SK-N-SH (cell line): ENCODE results near the gene PIGC. TPM values are rescaled to one million over a fixed set of nuclear protein-coding genes. Genes with fewer than 3 reads are reported as not detected.

Source experiments
- CTCF ChIA-PET: fragments of 300-600, 350-600 bp; formaldehyde crosslinking; extraction: SDS; loops from one replicate; lab custom pipeline; 2021; lab: Yijun Ruan, JAX
- POLR2A ChIA-PET: fragments of 350-600 bp; sonication (Branson Sonifier 250); formaldehyde crosslinking; extraction: SDS; loops from one replicate; lab custom pipeline; 2020; ENCODE audit warnings: antibody characterized with exemption, inconsistent platforms; lab: Yijun Ruan, JAX
- DNase-seq: peaks from one replicate; pipeline ENCODE4 v3.0.0; 2012
- H2AFZ ChIP-seq: fragments of 200-600 bp; sonication (generic); 2 replicates; pipeline ENCODE4 v1.8.1; 2016; ENCODE audit warnings: antibody characterized with exemption, mild to moderate bottlenecking, low read depth
- H3F3A ChIP-seq: fragments of 200-600 bp; sonication (generic); replicated peaks from 2 replicates; pipeline ENCODE3; 2016; ENCODE audit warnings: antibody characterized with exemption, mild to moderate bottlenecking; ENCODE audit not compliant: insufficient read depth
- H3K27ac ChIP-seq, 2 experiments: fragments of 200-500 bp in 1 of 2; fragments of 200-600 bp in 1 of 2; sonication (Bioruptor generic) in 1 of 2; sonication (generic), shearing (Covaris generic) in 1 of 2; 2 replicates each; pipeline versions ENCODE4 v1.5.1 to v1.6.1; 2014 to 2016; ENCODE audit warnings: low read depth in 2 of 2, inconsistent platforms in 1 of 2, low read length in 1 of 2, mild to moderate bottlenecking in 1 of 2, mixed read lengths in 1 of 2
- H3K27me3 ChIP-seq: fragments of 200-600 bp; sonication (generic), shearing (Covaris generic); 2 replicates; pipeline ENCODE4 v1.6.1; 2016; ENCODE audit warnings: mixed run types; ENCODE audit not compliant: insufficient read depth
- H3K36me3 ChIP-seq, 2 experiments: fragments of 200-500 bp in 1 of 2; fragments of 200-600 bp in 1 of 2; sonication (Bioruptor generic) in 1 of 2; sonication (generic) in 1 of 2; replicated peaks in 1 of 2; 2 replicates each; pipeline versions ENCODE3 to v1.5.1; 2014 to 2016; ENCODE audit warnings: low read length in 1 of 2, mild to moderate bottlenecking in 1 of 2; ENCODE audit not compliant: insufficient read depth in 2 of 2, control insufficient read depth in 1 of 2
- H3K4me1 ChIP-seq, 2 experiments: fragments of 200-500 bp in 1 of 2; fragments of 200-600 bp in 1 of 2; sonication (Bioruptor generic) in 1 of 2; sonication (generic), shearing (Covaris generic) in 1 of 2; 2 replicates each; pipeline versions ENCODE4 v1.5.1 to v1.6.1; 2014 to 2016; ENCODE audit warnings: low read depth in 1 of 2, low read length in 1 of 2, mixed run types in 1 of 2; ENCODE audit not compliant: insufficient read depth in 2 of 2, control insufficient read depth in 1 of 2
- H3K4me2 ChIP-seq: fragments of 200-600 bp; sonication (generic), shearing (Covaris generic); 2 replicates; pipeline ENCODE4 v1.6.1; 2017; ENCODE audit warnings: mixed run types
- H3K4me3 ChIP-seq, 2 experiments: fragments of 200-500 bp in 1 of 2; fragments of 200-600 bp in 1 of 2; sonication (Bioruptor generic) in 1 of 2; sonication (generic), shearing (Covaris generic) in 1 of 2; 2 replicates each; pipeline versions ENCODE4 v1.5.1 to v1.8.1; 2014 to 2016; ENCODE audit warnings: low read depth in 2 of 2, inconsistent platforms in 1 of 2, low read length in 1 of 2, mild to moderate bottlenecking in 1 of 2, mixed read lengths in 1 of 2, moderate library complexity in 1 of 2
- H3K79me2 ChIP-seq: fragments of 200-600 bp; sonication (generic); 2 replicates; pipeline ENCODE4 v1.8.1; 2017; ENCODE audit warnings: mild to moderate bottlenecking; ENCODE audit not compliant: insufficient read depth
- H3K9ac ChIP-seq: fragments of 200-600 bp; sonication (generic); 2 replicates; pipeline ENCODE4 v1.6.1; 2017; ENCODE audit warnings: mixed run types
- H3K9me2 ChIP-seq: fragments of 200-600 bp; sonication (generic); 2 replicates; pipeline ENCODE4 v1.6.1; 2017; ENCODE audit warnings: mixed run types
- H3K9me3 ChIP-seq: fragments of 200-600 bp; sonication (generic); 2 replicates; pipeline ENCODE4 v1.6.1; 2017; ENCODE audit warnings: mixed run types, mild to moderate bottlenecking, moderate library complexity
- H4K20me1 ChIP-seq: fragments of 200-600 bp; sonication (generic); 2 replicates; pipeline ENCODE4 v1.6.1; 2017; ENCODE audit warnings: mild to moderate bottlenecking, mixed run types; ENCODE audit not compliant: insufficient read depth
- ELF1 ChIP-seq: IDR thresholded peaks from 2 replicates; pipeline ENCODE4 v1.4.0; 2012
- EP300 ChIP-seq, 2 experiments: IDR thresholded peaks; 2 replicates each; pipeline versions ENCODE4 v1.4.0 to v1.6.1; 2012; ENCODE audit warnings: borderline replicate concordance in 1 of 2, low read depth in 1 of 2, low read length in 1 of 2
- EZH2phosphoT487 ChIP-seq: fragments of 200-600 bp; sonication (generic); IDR thresholded peaks from 2 replicates; pipeline ENCODE4 v1.6.1; 2017; ENCODE audit warnings: low read depth, mixed run types, mild to moderate bottlenecking, antibody characterized with exemption, moderate library complexity, borderline replicate concordance
- MXI1 ChIP-seq: IDR thresholded peaks from 2 replicates; pipeline ENCODE4 v1.6.1; 2012; ENCODE audit warnings: mild to moderate bottlenecking, low read depth, low read length, improper control_type of control experiment
- NFIC ChIP-seq: IDR thresholded peaks from 2 replicates; pipeline ENCODE4 v1.4.0; 2012; ENCODE audit warnings: borderline replicate concordance
- POLR2AphosphoS5 ChIP-seq: IDR thresholded peaks from 2 replicates; pipeline ENCODE4 v1.6.1; 2012; ENCODE audit warnings: low read depth, low read length
- RAD21 ChIP-seq: IDR thresholded peaks from 2 replicates; pipeline ENCODE4 v1.6.1; 2012; ENCODE audit warnings: mild to moderate bottlenecking, low read length
- SMC3 ChIP-seq: IDR thresholded peaks from 2 replicates; pipeline ENCODE4 v1.6.1; 2012; ENCODE audit warnings: low read depth, low read length, improper control_type of control experiment
- TAF1 ChIP-seq: IDR thresholded peaks from 2 replicates; pipeline ENCODE4 v1.6.1; 2012; ENCODE audit warnings: low read depth, mild to moderate bottlenecking, low read length, moderate library complexity, borderline replicate concordance
- WGBS: methylation state at CpG from one replicate; pipeline ENCODE4 v1.1.6; 2017; ENCODE audit warnings: low lambda C conversion rate; 5-methylcytosine and 5-hydroxymethylcytosine counted together
- polyA plus RNA-seq, 3 experiments: library from polyadenylated mRNA; depleted of rRNA; stranded (reverse); fragments of >200 nt; gene quantifications; 2 replicates each; pipeline ENCODE4 v1.2.3, GENCODE V29; 2012
- TF ChIP-seq, protein P1 (sequence below): fragments of 200-600 bp; sonication (generic); IDR thresholded peaks from 2 replicates; pipeline ENCODE4 v1.6.1; 2017; ENCODE audit warnings: antibody characterized with exemption, mild to moderate bottlenecking, moderate library complexity
- TF ChIP-seq, protein P2 (sequence below): IDR thresholded peaks from 2 replicates; pipeline ENCODE4 v1.4.0; 2012; ENCODE audit warnings: low read depth
- TF ChIP-seq, protein P3 (sequence below): IDR thresholded peaks from 2 replicates; pipeline ENCODE4; 2012
- TF ChIP-seq, protein P4 (sequence below): fragments of 150-350 bp; IDR thresholded peaks from 2 replicates; pipeline ENCODE4 v1.6.1; 2016; ENCODE audit warnings: mild to moderate bottlenecking, low read depth, low read length

PIGC gene
- polyA plus RNA-seq, 1 of the 3 experiments (the other 2 are of a cell fraction): 20.6 TPM

DNA sequence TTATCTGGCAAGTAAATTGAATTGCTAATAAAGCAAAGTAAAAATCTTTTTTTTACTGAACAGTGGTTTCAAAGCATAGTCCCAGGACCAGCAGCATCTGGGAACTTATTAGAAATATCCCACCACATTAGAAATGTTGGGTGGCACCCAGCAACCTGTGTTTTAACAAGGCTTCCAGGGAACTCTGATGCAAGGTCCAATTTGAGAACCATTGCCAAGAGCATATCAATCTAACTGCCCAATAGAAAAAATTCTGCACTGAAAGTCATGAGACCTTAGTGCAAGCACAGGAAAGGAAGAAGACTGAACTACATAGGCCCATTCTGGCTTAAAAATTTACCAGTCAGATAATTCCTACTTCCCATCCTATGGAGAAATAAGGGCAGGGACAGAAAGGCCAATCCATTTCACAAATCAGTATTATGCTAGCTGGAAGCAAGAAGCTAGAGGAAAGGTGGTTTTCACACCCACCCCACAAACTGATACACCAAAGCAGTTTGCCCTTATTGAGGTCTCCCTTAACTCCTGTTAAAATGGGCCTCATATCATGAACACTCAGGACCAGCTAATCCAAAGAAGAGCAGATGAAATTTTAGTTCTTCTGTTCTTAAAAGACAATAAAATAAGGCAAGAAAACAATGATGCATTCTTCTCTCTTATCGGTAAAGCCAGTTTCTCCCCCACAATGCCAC, 40.8 kb downstream of the PIGC start:
- Histone ChIP-seq H3K27me3 (no peaks in the 10 kb centered on the region), H3K27ac (no peak overlapping the region), H2AFZ (no peak overlapping the region), H3K9me3 (no peaks in the 10 kb centered on the region), H3K9ac (no peak overlapping the region), H4K20me1 (no peaks in the 10 kb centered on the region), H3K36me3 (no peaks in the 10 kb centered on the region), H3F3A (peaks cover 9% of the 10 kb centered on the region), H3K79me2 (no peaks in the 10 kb centered on the region; the same call in 1 of the 2 replicates), H3K4me2 (no peak overlapping the region), H3K9me2 (no peaks in the 10 kb centered on the region), H3K4me1 (peaks cover 8 to 13% of the 10 kb centered on the region in 2 experiments), H3K4me3 (no peak overlapping the region)
- POLR2A ChIA-PET: no interaction called here
- DNase-seq: no peak
- TF ChIP-seq POLR2AphosphoS5 (no peak), EP300 (IDR thresholded peaks at IDR 0.05; ENCODE audit: borderline replicate concordance in 1 of 2, low read depth in 1 of 2, low read length in 1 of 2) (no peak), TAF1 (no peak), NFIC (no peak), ELF1 (no peak), MXI1 (no peak), EZH2phosphoT487 (no peak), SMC3 (no peak), RAD21 (no peak)
- TF ChIP-seq, protein P1, sequence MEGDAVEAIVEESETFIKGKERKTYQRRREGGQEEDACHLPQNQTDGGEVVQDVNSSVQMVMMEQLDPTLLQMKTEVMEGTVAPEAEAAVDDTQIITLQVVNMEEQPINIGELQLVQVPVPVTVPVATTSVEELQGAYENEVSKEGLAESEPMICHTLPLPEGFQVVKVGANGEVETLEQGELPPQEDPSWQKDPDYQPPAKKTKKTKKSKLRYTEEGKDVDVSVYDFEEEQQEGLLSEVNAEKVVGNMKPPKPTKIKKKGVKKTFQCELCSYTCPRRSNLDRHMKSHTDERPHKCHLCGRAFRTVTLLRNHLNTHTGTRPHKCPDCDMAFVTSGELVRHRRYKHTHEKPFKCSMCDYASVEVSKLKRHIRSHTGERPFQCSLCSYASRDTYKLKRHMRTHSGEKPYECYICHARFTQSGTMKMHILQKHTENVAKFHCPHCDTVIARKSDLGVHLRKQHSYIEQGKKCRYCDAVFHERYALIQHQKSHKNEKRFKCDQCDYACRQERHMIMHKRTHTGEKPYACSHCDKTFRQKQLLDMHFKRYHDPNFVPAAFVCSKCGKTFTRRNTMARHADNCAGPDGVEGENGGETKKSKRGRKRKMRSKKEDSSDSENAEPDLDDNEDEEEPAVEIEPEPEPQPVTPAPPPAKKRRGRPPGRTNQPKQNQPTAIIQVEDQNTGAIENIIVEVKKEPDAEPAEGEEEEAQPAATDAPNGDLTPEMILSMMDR: no peak
- TF ChIP-seq, protein P2, sequence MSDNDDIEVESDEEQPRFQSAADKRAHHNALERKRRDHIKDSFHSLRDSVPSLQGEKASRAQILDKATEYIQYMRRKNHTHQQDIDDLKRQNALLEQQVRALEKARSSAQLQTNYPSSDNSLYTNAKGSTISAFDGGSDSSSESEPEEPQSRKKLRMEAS: no peak
- TF ChIP-seq, protein P3, sequence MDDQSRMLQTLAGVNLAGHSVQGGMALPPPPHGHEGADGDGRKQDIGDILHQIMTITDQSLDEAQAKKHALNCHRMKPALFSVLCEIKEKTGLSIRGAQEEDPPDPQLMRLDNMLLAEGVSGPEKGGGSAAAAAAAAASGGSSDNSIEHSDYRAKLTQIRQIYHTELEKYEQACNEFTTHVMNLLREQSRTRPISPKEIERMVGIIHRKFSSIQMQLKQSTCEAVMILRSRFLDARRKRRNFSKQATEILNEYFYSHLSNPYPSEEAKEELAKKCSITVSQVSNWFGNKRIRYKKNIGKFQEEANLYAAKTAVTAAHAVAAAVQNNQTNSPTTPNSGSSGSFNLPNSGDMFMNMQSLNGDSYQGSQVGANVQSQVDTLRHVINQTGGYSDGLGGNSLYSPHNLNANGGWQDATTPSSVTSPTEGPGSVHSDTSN: no peak
- TF ChIP-seq, protein P4, sequence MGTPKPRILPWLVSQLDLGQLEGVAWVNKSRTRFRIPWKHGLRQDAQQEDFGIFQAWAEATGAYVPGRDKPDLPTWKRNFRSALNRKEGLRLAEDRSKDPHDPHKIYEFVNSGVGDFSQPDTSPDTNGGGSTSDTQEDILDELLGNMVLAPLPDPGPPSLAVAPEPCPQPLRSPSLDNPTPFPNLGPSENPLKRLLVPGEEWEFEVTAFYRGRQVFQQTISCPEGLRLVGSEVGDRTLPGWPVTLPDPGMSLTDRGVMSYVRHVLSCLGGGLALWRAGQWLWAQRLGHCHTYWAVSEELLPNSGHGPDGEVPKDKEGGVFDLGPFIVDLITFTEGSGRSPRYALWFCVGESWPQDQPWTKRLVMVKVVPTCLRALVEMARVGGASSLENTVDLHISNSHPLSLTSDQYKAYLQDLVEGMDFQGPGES: no peak
- CTCF ChIA-PET: interaction anchor here (1.3 to 3.0 kb wide), 3 partner anchors 313 to 418 kb away, joined by 4 to 14 read pairs (median 12); no protein-coding TSS in a partner anchor
- WGBS: 94% methylated on average over 1 of the region's 1 CpG
